Measurements from ENCODE around the gene TMEM19. TPM values are rescaled to one million over a fixed set of nuclear protein-coding genes. Genes with fewer than 3 reads are reported as not detected.
A peak's percentile ranks its signal among the peaks of the same experiment; 100 is the strongest.
"Not testable (repeated sequence)": the region's sequence is repeated elsewhere in the genome, so short reads cannot be mapped to it uniquely, and the experiment has no call there.

The TMEM19 gene
- total RNA-seq, 3 donors from 2014 or later, result 25.3 to 41.7 (median 37.3) TPM

DNA sequence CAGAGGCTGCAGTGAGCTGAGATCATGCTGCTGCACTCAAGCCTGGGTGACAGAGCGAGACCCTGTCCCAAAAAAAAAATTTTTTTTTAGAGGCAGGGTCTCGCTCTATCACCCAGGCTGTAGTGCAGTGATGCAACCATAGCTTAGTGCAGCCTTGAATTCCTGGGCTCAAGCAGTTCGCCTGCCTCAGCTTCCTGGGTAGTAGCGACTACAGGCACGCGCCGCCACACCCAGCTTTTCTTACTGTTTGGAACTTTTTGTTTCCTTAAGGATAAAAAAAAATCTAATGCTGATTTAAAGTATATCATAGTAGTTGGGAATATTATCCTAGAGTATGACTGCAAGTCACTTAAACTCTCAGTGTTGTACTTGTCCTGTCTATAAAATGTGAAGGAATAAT, 7.2 kb downstream of the TMEM19 start:
- ATAC-seq (peak; percentile 64), DNase-seq (peak; percentile 59 to 78 (median 64))
- no peaks in the 10 kb centered on the region for H3K36me3 ChIP-seq (ENCODE audit: low read depth)
- intact Hi-C loops (cut with DNase I, micrococcal nuclease), result loop anchor here in 1 of 2 donors (10.0 kb wide), 1 partner anchor 52 kb away; no protein-coding TSS in a partner anchor
- TF ChIP-seq, protein P1, sequence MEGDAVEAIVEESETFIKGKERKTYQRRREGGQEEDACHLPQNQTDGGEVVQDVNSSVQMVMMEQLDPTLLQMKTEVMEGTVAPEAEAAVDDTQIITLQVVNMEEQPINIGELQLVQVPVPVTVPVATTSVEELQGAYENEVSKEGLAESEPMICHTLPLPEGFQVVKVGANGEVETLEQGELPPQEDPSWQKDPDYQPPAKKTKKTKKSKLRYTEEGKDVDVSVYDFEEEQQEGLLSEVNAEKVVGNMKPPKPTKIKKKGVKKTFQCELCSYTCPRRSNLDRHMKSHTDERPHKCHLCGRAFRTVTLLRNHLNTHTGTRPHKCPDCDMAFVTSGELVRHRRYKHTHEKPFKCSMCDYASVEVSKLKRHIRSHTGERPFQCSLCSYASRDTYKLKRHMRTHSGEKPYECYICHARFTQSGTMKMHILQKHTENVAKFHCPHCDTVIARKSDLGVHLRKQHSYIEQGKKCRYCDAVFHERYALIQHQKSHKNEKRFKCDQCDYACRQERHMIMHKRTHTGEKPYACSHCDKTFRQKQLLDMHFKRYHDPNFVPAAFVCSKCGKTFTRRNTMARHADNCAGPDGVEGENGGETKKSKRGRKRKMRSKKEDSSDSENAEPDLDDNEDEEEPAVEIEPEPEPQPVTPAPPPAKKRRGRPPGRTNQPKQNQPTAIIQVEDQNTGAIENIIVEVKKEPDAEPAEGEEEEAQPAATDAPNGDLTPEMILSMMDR (IDR thresholded peaks at IDR 0.05), result no peak
- peaks cover 29% of the 10 kb centered on the region for H3K4me1 ChIP-seq (ENCODE audit: low read depth)
- H3K4me3 ChIP-seq, result no peak overlapping the region
- no peaks in the 10 kb centered on the region for H3K9me3 ChIP-seq

DNA sequence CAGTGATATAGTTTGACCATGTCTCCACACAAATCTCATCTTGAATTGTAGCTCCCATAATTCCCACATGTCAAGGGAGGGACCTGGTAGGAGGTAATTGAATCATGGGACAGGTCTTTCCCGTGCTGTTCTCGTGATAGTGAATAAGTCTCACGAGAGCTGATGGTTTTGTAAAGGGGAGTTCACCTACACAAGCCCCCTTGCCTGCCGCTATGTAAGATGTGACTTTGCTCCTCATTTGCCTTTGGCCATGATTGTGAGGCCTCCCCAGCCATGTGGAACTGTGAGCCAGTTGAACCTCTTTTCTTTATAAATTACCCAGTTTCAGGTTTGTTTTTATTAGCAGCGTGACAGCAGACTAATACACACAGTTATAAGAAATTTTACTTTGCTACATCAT, 7.8 kb downstream of the TMEM19 start:
- intact Hi-C loops (cut with DNase I, micrococcal nuclease), result loop anchor here in 1 of 2 donors (10.0 kb wide), 1 partner anchor 51 kb away; no protein-coding TSS in a partner anchor
- not testable (repeated sequence) for H3K36me3 ChIP-seq (ENCODE audit: low read depth); H3K9me3 ChIP-seq; ATAC-seq; H3K4me3 ChIP-seq; DNase-seq
- peaks cover 29% of the 10 kb centered on the region for H3K4me1 ChIP-seq (ENCODE audit: low read depth)

DNA sequence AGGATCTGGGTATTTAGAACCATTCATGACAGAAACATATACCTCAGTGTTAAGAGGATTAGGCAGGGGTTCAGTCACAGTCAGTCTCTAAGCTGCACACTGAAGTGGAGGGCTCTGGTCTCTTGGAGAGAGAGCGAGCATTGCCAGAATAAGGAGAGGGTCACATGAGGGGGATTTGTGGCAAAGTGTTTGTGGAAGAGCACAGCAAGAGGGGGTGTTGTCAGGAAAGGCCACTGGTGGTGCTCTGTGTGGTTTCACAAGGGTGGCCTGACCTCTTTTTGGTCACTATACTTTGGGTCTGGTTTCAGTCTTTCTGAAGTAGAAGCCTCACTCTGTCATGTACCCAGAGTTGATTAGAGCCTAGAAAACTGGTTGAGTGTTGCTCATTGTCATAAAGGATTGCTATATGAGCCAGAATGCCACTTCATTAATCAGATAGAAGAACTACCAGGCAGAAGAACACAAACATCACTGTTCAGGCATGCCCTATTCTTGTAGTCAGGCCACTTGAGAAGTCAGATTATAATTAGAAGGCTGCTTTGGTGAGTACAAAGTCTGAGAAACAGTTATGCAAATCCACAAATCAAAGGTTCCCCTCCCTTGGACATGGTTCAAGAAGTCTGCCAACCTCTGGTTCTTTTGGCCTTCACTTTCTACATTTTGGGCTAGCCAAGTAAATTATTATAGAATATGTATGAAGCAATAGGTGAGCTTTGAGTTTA, 8.4 kb downstream of the TMEM19 start:
- DNase-seq (peak in 1 of 3 donors; percentile 65), ATAC-seq (peak; percentile 87)
- peaks cover 29% of the 10 kb centered on the region for H3K4me1 ChIP-seq (ENCODE audit: low read depth)
- no peaks in the 10 kb centered on the region for H3K9me3 ChIP-seq
- TF ChIP-seq, protein P1 (IDR thresholded peaks at IDR 0.05), result no peak
- no peak overlapping the region for H3K4me3 ChIP-seq
- H3K36me3 ChIP-seq (ENCODE audit: low read depth), result no peaks in the 10 kb centered on the region
- intact Hi-C loops (cut with DNase I, micrococcal nuclease), result loop anchor here in 1 of 2 donors (10.0 kb wide), 1 partner anchor 51 kb away; no protein-coding TSS in a partner anchor

DNA sequence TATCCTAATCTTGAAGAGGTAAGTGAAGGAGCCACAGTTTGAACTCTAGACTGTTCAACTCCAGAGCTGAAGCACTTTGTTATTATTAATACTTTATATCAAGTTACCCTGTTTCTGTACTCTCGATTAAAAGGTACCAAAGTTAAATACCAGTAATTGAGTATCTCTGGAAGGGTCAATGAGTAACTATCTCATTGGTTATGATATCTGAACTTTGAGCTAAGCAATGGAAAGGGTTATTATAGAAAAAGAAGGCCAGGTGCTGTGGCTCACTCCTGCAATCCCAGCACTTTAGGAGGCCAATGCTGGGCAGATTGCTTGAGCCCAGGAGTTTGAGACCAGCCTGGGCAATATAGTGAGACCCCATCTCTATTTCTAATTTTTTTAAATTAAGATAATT, 9.9 kb downstream of the TMEM19 start:
- intact Hi-C loops (cut with DNase I, micrococcal nuclease), result loop anchor here in 1 of 2 donors (10.0 kb wide), 1 partner anchor 49 kb away; no protein-coding TSS in a partner anchor
- DNase-seq, result no peak

DNA sequence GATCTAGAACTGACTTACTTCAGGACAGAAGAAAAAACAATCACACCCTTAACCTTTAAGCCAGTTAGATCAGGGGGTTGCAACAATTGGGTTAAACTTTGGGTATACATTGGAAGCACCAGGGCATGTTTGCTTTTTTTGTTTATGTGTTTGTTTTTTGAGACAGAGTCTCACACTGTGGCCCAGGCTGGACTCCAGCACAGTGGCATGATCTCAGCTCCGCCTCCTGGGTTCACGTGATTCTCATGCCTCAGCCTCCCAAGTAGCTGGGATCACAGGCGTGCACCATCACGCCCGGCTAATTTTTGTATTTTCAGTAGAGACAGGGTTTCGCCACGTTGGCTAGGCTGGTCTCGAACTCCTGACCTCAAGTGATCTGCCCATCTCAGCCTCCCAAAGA, 16.3 kb downstream of the TMEM19 start:
- DNase-seq; ATAC-seq; intact Hi-C loops (cut with DNase I, micrococcal nuclease); H3K36me3 ChIP-seq (ENCODE audit: low read depth); H3K4me3 ChIP-seq; H3K9me3 ChIP-seq; H3K4me1 ChIP-seq (ENCODE audit: low read depth): not testable (repeated sequence)

More for the DNA sequence above, 9.9 kb downstream of the TMEM19 start:
- ATAC-seq, result peak; percentile 27
- Histone ChIP-seq H3K36me3 (ENCODE audit: low read depth) (no peaks in the 10 kb centered on the region), H3K9me3 (no peaks in the 10 kb centered on the region), H3K4me1 (ENCODE audit: low read depth) (peaks cover 29% of the 10 kb centered on the region), H3K4me3 (no peak overlapping the region)
- TF ChIP-seq, protein P1 (IDR thresholded peaks at IDR 0.05), result no peak

DNA sequence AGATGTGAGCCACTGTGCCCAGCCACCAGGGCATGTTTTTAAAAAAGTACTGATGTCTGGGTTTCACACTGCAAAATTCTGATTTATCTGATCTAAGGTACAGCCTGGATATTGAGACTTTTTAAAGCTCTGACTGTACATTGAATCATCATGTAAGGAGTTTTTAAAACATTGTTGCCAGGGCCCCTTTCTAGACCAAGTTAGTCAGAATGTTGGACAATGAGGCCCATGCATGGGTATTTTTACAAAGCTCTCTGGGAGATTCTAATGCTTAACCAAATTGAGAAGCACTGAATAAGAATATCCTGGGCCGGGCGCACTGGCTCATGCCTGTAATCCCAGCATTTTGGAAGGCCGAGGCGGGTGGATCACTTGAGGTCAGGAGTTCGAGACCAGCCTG, 16.7 kb downstream of the TMEM19 start:
- Histone ChIP-seq H3K4me1 (ENCODE audit: low read depth) (no peaks in the 10 kb centered on the region), H3K4me3 (no peak overlapping the region), H3K9me3 (no peaks in the 10 kb centered on the region), H3K36me3 (ENCODE audit: low read depth) (no peaks in the 10 kb centered on the region)
- intact Hi-C loops (cut with DNase I, micrococcal nuclease), result no loop called here
- ATAC-seq (no peak), DNase-seq (no peak)
- TF ChIP-seq, protein P1 (IDR thresholded peaks at IDR 0.05), result no peak

Data from mucosa of descending colon (tissue), 3 donors.